Endothelial cell of umbilical vein (primary cell): ENCODE data around the gene EHD3. TPM values are rescaled to one million over a fixed set of nuclear protein-coding genes. Genes with fewer than 3 reads are reported as not detected.

ENCODE experiments used
- BruUV-seq: library from RNA; stranded (reverse); fragments of 400-500 nt; replicated peaks from 2 replicates; lab custom pipeline; 2021; lab: Mats Ljungman, UMichigan
- CTCF ChIA-PET: fragments of 300-600, 350-600 bp; sonication (Branson Sonifier 250); formaldehyde crosslinking; loops from one replicate; lab custom pipeline; 2021; ENCODE audit warnings: antibody characterized with exemption, inconsistent platforms; lab: Charles Lee
- POLR2A ChIA-PET: fragments of 300-600, 350-600 bp; sonication (Branson Sonifier 250); formaldehyde crosslinking; loops from one replicate; lab custom pipeline; 2021; ENCODE audit warnings: antibody characterized with exemption, inconsistent platforms; lab: Charles Lee
- DNase-seq: peaks from one replicate; pipeline ENCODE4 v3.0.0-alpha.2; 2011; ENCODE audit warnings: low read depth, low spot score
- FAIRE-seq: peaks from 2 replicates; lab custom pipeline; 2011; peaks lifted over from hg19 to GRCh38; lab: Jason Lieb, UNC
- H2AFZ ChIP-seq: 2 replicates; pipeline ENCODE4 v1.6.0; 2012; ENCODE audit warnings: low read depth, low read length, control low read depth, inconsistent platforms
- H3K27ac ChIP-seq: 2 replicates; pipeline ENCODE4 v1.5.1; 2011; ENCODE audit warnings: low read depth, mild to moderate bottlenecking, control low read depth, low read length, moderate library complexity; ENCODE audit not compliant: insufficient read depth
- H3K27me3 ChIP-seq, 2 experiments: 2 replicates each; pipeline versions ENCODE4 v1.6.0 to v1.6.1; 2011; ENCODE audit warnings: low read length in 2 of 2, mixed read lengths in 1 of 2; ENCODE audit not compliant: control insufficient read depth in 2 of 2, insufficient read depth in 2 of 2
- H3K36me3 ChIP-seq, 2 experiments: 2 replicates in 1 of 2; 3 replicates in 1 of 2; pipeline ENCODE4 v1.5.1; 2011; ENCODE audit warnings: low read length in 2 of 2, mild to moderate bottlenecking in 1 of 2, moderate library complexity in 1 of 2; ENCODE audit not compliant: control insufficient read depth in 2 of 2, insufficient read depth in 2 of 2; ENCODE audit errors: extremely low read depth in 1 of 2
- H3K4me1 ChIP-seq: 3 replicates; pipeline ENCODE4 v1.5.1; 2011; ENCODE audit warnings: mild to moderate bottlenecking, low read length; ENCODE audit not compliant: control insufficient read depth, insufficient read depth; ENCODE audit errors: extremely low read depth
- H3K4me2 ChIP-seq: 2 replicates; pipeline ENCODE4 v1.6.1; 2011; ENCODE audit warnings: low read length, control low read depth, mixed read lengths; ENCODE audit not compliant: insufficient read depth
- H3K4me3 ChIP-seq, 3 experiments: fragments of 200-600 bp in 1 of 3; sonication (generic), shearing (Covaris generic) in 1 of 3; replicated peaks in 1 of 3; 2 replicates each; pipeline ENCODE4 v1.5.1; 2011 to 2016; ENCODE audit warnings: control low read depth in 3 of 3, low read length in 3 of 3, mild to moderate bottlenecking in 2 of 3, inconsistent platforms in 1 of 3, low read depth in 1 of 3, moderate library complexity in 1 of 3; ENCODE audit not compliant: insufficient read depth in 1 of 3
- H3K79me2 ChIP-seq: 2 replicates; pipeline ENCODE4 v1.6.0; 2012; ENCODE audit warnings: low read length, inconsistent platforms; ENCODE audit not compliant: control insufficient read depth, insufficient read depth
- H3K9ac ChIP-seq: replicated peaks from 2 replicates; pipeline ENCODE3; 2011; ENCODE audit warnings: low read length, control low read depth; ENCODE audit not compliant: insufficient read depth; ENCODE audit errors: extremely low read depth
- H3K9me1 ChIP-seq: replicated peaks from 3 replicates; pipeline ENCODE4 v1.6.0; 2011; ENCODE audit warnings: mild to moderate bottlenecking, low read length; ENCODE audit not compliant: control insufficient read depth, insufficient read depth; ENCODE audit errors: extremely low read depth
- H3K9me3 ChIP-seq: replicated peaks from 2 replicates; pipeline ENCODE4 v1.5.1; 2012; ENCODE audit warnings: low read length, inconsistent platforms; ENCODE audit not compliant: control insufficient read depth, insufficient read depth
- H4K20me1 ChIP-seq: replicated peaks from 2 replicates; pipeline ENCODE3; 2011; ENCODE audit warnings: mild to moderate bottlenecking, low read length; ENCODE audit not compliant: control insufficient read depth, insufficient read depth; ENCODE audit errors: extremely low read depth
- CTCF ChIP-seq, 2 donors: IDR thresholded peaks; 1 replicate in 1 of 2; 2 replicates in 1 of 2; pipeline ENCODE4 v1.5.1; 2011; ENCODE audit warnings: low read length in 2 of 2, mild to moderate bottlenecking in 2 of 2, moderate library complexity in 2 of 2, control low read depth in 1 of 2, inconsistent platforms in 1 of 2, low read depth in 1 of 2; ENCODE audit not compliant: insufficient read depth in 1 of 2; ENCODE audit errors: extremely low read depth in 1 of 2
- EZH2 ChIP-seq: IDR thresholded peaks from 2 replicates; pipeline ENCODE4 v1.6.1; 2012; ENCODE audit warnings: borderline replicate concordance, low read depth, mild to moderate bottlenecking, moderate library complexity, low read length, inconsistent platforms; ENCODE audit not compliant: severe bottlenecking
- FOS ChIP-seq: IDR thresholded peaks from 2 replicates; pipeline ENCODE4 v1.6.1; 2011; ENCODE audit warnings: mild to moderate bottlenecking, low read length, moderate library complexity, borderline replicate concordance; ENCODE audit not compliant: insufficient read depth
- GATA2 ChIP-seq: IDR thresholded peaks from 2 replicates; pipeline ENCODE4 v1.7.0; 2011; ENCODE audit warnings: low read depth, mild to moderate bottlenecking, moderate library complexity, mixed read lengths, low read length; ENCODE audit not compliant: insufficient read length, insufficient read depth
- JUN ChIP-seq: IDR thresholded peaks from 2 replicates; pipeline ENCODE4 v1.6.1; 2011; ENCODE audit warnings: borderline replicate concordance, low read depth; ENCODE audit not compliant: insufficient read length, insufficient read depth
- MYC ChIP-seq: IDR thresholded peaks from one replicate; pipeline ENCODE4 v1.6.1; 2011; ENCODE audit warnings: mild to moderate bottlenecking, low read depth, low read length
- POLR2A ChIP-seq: IDR thresholded peaks from 2 replicates; pipeline ENCODE4 v1.6.1; 2012; ENCODE audit warnings: low read depth, mild to moderate bottlenecking, control low read depth, low read length
- POLR2AphosphoS5 ChIP-seq: IDR thresholded peaks from 2 replicates; pipeline ENCODE4 v1.6.1; 2012; ENCODE audit warnings: low read depth, mild to moderate bottlenecking, control low read depth, low read length, moderate library complexity; ENCODE audit not compliant: insufficient read depth
- dilution Hi-C: fragments of 300-500 bp; cut with MboI; formaldehyde crosslinking; loops from one replicate; pipeline ENCODE4 v1.15.0; 2019; ENCODE audit warnings: low sequenced_read_pairs; ENCODE audit not compliant: extremely low pct_ligation_motif_present
- intact Hi-C: fragments of 100-400 bp; cut with micrococcal nuclease; formaldehyde crosslinking; loops from one replicate; pipeline ENCODE4 v1.10.0; 2022
- polyA plus RNA-seq, 4 experiments: library from polyadenylated mRNA; depleted of rRNA in 3 of 4; stranded (reverse) in 3 of 4; unstranded in 1 of 4; fragments of >200 nt; gene quantifications; 2 replicates each; pipeline versions ENCODE4 v1.2.1 to v1.2.3, GENCODE V29; 2011 to 2012; ENCODE audit warnings: missing spikeins in 1 of 4
- total RNA-seq: library from RNA; stranded (reverse); gene quantifications from 2 replicates; pipeline ENCODE4 v1.2.3, GENCODE V29; 2021
- TF ChIP-seq, protein P1 (sequence below): IDR thresholded peaks from 2 replicates; pipeline ENCODE4 v1.6.1; 2011; ENCODE audit not compliant: insufficient read depth, insufficient read length

Gene EHD3
- total and polyA plus RNA-seq, 2 donors (not counting 3 experiments of a cell fraction or from before 2014, with no cell fraction given): 6.5 to 12.1 TPM

GRCh38 chr2:31244101-31244500 lies 10.1 kb downstream of the EHD3 start:
- Histone ChIP-seq H3K4me1 (no peaks in the 10 kb centered on the region), H3K36me3 (no peaks in the 10 kb centered on the region), H3K4me2 (no peak overlapping the region), H3K9ac (no peak overlapping the region), H3K79me2 (no peaks in the 10 kb centered on the region), H3K9me1 (no peaks in the 10 kb centered on the region), H3K27ac (no peak overlapping the region), H3K4me3 (no peak overlapping the region), H4K20me1 (no peaks in the 10 kb centered on the region), H3K27me3 (no peaks in the 10 kb centered on the region), H3K9me3 (no peaks in the 10 kb centered on the region), H2AFZ (no peak overlapping the region)
- ChIA-PET CTCF (no interaction called here), POLR2A (no interaction called here)
- dilution Hi-C loops (no loop called here), intact Hi-C loops (no loop called here)
- FAIRE-seq (no peak), DNase-seq (no peak)
- BruUV-seq: no TSS peak
- TF ChIP-seq CTCF (IDR thresholded peaks at IDR 0.05; ENCODE audit: extremely low read depth in 1 of 2, insufficient read depth in 1 of 2, low read depth in 1 of 2, low read length in 2 of 2) (no peak), EZH2 (no peak), MYC (no peak), POLR2AphosphoS5 (no peak), JUN (no peak), POLR2A (no peak), FOS (no peak), GATA2 (no peak)
- TF ChIP-seq, protein P1, sequence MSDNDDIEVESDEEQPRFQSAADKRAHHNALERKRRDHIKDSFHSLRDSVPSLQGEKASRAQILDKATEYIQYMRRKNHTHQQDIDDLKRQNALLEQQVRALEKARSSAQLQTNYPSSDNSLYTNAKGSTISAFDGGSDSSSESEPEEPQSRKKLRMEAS: no peak
